Ovary (tissue), 3 donors: Measurements from ENCODE around the gene MYL4.

ENCODE experiments used
- CTCF ChIP-seq, 3 donors: fragments of 450-650 bp in 2 of 3; fragments of 200-600 bp in 1 of 3; IDR thresholded peaks; one replicate each; pipeline versions ENCODE4 v1.5.1 to v1.8.0; 2016 to 2022; ENCODE audit warnings: antibody characterized with exemption in 3 of 3, mild to moderate bottlenecking in 1 of 3
- EP300 ChIP-seq: sonication (generic); formaldehyde crosslinking; IDR thresholded peaks from one replicate; pipeline ENCODE4 v1.6.1; 2017; ENCODE audit warnings: antibody characterized with exemption
- donor health status: DM: no; HTN: no; CAD: no.

DNA sequence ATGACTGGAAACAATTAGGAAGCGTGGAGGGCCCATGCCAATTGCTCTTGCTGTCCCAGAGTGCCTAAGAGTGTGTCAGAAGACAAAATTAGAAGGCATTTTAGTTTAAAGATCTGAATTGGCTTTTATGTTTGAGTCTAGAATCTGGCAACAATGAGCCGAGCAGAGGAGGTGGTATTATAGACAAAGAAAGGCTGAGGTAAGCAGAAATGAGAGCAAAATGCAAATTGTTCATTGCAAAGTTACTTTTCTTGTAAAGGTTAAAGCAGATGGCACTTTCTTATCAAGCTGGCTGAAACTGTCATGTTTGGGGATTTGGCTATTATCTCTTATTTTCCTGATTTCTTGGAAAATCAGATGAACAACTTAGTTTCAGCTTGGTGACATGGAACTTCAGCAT is 3.3 kb downstream of the MYL4 start:
- TF ChIP-seq CTCF (IDR thresholded peaks at IDR 0.05): no peak
- TF ChIP-seq EP300: no peak
